ENCODE results near the gene DOCK9. TPM values are rescaled to one million over a fixed set of nuclear protein-coding genes. Genes with fewer than 3 reads are reported as not detected.

DOCK9 gene
- total RNA-seq, 4 donors from 2014 or later, result 31.4 to 46.7 (median 45.6) TPM

DNA sequence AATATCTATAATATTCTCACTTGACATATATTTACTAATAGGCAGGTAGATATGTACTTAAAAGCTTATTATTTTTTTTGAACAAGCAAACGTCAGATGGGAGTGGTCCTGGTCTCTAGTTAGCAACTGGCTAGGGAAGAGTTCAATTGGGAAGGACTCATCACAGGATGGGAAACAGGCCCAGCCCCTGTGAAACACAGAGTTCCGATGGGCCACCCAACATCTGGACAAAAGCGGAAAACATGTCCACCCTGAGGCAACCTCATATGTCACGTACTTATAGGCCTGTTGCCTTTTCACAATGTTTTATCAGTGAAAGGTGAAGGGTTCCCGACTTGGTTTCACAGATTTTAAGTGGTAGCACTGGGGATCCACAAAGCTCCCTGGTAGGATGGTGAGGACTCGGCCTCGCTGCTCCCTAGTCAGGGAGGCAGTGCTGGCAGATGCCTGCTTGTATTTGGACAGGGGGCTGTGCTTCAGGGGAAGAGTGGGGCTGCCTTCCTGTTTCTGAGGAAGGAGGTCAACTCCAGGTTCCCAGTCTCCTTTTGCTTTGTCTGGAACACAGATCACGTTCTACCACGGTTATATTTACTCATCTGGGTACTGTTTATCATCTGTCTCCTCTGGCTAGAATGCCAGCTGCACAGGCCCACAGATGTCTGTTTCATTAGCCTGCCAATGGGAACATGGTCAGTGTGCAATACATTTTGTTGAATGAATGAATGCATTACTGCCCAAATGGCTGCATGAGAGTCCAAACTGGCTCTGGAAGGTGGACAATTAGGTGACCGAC is 176.0 kb downstream of the DOCK9 start:
- Histone ChIP-seq H3K9me3 (no peaks in the 10 kb centered on the region), H3K36me3 (peaks cover 0 to under 1% of the 10 kb centered on the region in 2 donors), H3K27ac (no peak overlapping the region), H3K4me1 (no peaks in the 10 kb centered on the region), H3K4me3 (no peak overlapping the region), H3K27me3 (no peaks in the 10 kb centered on the region)
- ATAC-seq (no peak), DNase-seq (no peak)
- intact Hi-C loops (cut with DNase I; ENCODE audit: low total_unique reads), result no loop called here
- TF ChIP-seq, protein P1, sequence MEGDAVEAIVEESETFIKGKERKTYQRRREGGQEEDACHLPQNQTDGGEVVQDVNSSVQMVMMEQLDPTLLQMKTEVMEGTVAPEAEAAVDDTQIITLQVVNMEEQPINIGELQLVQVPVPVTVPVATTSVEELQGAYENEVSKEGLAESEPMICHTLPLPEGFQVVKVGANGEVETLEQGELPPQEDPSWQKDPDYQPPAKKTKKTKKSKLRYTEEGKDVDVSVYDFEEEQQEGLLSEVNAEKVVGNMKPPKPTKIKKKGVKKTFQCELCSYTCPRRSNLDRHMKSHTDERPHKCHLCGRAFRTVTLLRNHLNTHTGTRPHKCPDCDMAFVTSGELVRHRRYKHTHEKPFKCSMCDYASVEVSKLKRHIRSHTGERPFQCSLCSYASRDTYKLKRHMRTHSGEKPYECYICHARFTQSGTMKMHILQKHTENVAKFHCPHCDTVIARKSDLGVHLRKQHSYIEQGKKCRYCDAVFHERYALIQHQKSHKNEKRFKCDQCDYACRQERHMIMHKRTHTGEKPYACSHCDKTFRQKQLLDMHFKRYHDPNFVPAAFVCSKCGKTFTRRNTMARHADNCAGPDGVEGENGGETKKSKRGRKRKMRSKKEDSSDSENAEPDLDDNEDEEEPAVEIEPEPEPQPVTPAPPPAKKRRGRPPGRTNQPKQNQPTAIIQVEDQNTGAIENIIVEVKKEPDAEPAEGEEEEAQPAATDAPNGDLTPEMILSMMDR (IDR thresholded peaks at IDR 0.05 in 4 of 5, conservative IDR thresholded peaks at IDR 0.05 in 1 of 5), result no peak
- TF ChIP-seq POLR2A (IDR thresholded peaks at IDR 0.05), result no peak
- in situ Hi-C loops (cut with MboI; ENCODE audit: low sequenced_read_pairs in 4 of 4), result no loop called here

DNA sequence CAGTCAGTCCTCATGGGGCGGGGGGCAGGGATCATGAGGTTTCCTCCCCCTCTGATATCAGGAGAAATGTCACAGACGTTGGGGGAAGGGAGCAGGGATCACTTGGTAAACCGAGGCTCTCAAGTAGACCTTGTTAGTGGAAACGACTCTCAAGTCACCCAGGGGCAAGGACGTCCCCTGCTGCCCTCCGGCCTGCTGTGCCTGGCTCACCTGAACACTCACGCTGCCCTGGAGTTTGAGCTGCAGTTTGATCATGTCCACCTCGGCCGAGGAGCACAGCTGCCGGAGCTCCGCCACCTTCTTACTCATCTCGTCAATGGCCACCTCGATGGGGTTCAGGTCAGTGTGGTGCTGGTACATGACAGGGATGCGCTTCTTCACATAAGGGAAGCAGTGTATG is 177.8 kb downstream of the DOCK9 start:
- Histone ChIP-seq H3K27ac (no peak overlapping the region), H3K36me3 (no peaks in the 10 kb centered on the region), H3K4me3 (no peak overlapping the region), H3K4me1 (no peaks in the 10 kb centered on the region), H3K27me3 (no peaks in the 10 kb centered on the region), H3K9me3 (no peaks in the 10 kb centered on the region)
- intact Hi-C loops (cut with DNase I; ENCODE audit: low total_unique reads), result no loop called here
- in situ Hi-C loops (cut with MboI; ENCODE audit: low sequenced_read_pairs in 4 of 4), result no loop called here
- TF ChIP-seq, protein P1 (IDR thresholded peaks at IDR 0.05 in 4 of 5, conservative IDR thresholded peaks at IDR 0.05 in 1 of 5), result no peak
- TF ChIP-seq POLR2A (IDR thresholded peaks at IDR 0.05), result no peak
- ATAC-seq, result no peak
- DNase-seq, result no peak

DNA sequence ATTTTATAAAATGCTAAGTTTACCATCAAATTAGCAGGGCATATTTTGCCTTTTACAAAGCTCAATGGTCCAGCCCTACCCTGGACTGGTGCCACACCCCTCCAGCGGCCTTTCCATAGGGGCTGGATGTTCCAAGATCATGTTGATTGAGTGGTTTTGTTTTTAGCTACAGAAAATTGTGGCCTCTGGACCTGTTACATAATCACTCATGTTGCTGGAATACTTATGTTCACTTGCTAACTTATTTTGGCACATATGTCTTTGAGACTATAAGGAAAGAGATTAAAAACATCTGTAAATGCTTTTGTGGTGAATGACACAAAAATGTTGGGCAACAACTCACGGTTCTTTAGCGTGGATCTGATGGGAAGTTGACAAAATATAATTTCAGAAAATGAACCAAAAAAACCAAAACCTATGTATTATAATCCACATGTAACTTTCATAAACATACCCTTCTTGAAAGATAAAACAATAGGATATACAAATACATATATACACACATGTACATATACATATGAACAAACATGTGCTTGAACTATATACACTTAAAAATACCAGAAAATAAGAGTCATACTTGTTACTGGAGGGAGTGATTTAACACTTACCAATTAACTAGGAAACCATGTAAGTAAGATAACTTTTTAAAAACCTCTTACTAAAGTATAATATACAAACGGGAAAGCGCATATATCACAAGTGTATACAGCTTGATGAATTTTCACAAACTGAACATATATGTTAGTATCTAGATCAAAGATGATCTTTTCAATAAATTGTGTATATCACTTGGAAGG is 178.8 kb downstream of the DOCK9 start:
- H3K36me3 ChIP-seq, result no peaks in the 10 kb centered on the region
- H3K9me3 ChIP-seq, result no peaks in the 10 kb centered on the region
- in situ Hi-C loops (cut with MboI; ENCODE audit: low sequenced_read_pairs in 4 of 4), result no loop called here

DNA sequence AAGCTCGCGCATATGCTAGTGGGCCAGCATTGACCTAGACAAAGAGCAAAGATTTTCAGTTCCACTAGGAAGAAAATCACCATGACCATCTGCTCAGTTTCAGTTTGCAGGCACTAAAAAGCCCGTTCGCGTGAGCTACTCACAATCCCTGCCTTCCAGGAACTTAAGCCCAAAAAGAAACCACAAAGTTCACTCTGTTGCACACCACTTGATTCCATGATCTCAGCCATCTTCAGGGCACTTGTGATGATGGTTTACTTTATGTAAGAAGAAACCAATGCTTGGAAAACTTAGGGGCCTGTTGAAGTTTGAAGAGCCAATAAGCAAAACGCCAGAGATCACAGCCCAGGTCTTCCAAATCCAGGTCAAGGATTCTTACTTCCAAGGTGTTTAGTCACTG is 180.4 kb downstream of the DOCK9 start:
- intact Hi-C loops (cut with DNase I; ENCODE audit: low total_unique reads) (no loop called here), in situ Hi-C loops (cut with MboI; ENCODE audit: low sequenced_read_pairs in 4 of 4) (no loop called here)
- H3K9me3 ChIP-seq, result no peaks in the 10 kb centered on the region
- DNase-seq (no peak), ATAC-seq (no peak)
- no peaks in the 10 kb centered on the region for H3K4me1 ChIP-seq
- no peak overlapping the region for H3K4me3 ChIP-seq
- no peak for TF ChIP-seq POLR2A (IDR thresholded peaks at IDR 0.05)
- TF ChIP-seq, protein P1 (IDR thresholded peaks at IDR 0.05 in 4 of 5, conservative IDR thresholded peaks at IDR 0.05 in 1 of 5), result no peak
- no peaks in the 10 kb centered on the region for H3K36me3 ChIP-seq
- H3K27me3 ChIP-seq, result no peaks in the 10 kb centered on the region
- no peak overlapping the region for H3K27ac ChIP-seq

More for the DNA sequence above, 178.8 kb downstream of the DOCK9 start:
- Histone ChIP-seq H3K4me1 (no peaks in the 10 kb centered on the region), H3K27me3 (no peaks in the 10 kb centered on the region), H3K4me3 (no peak overlapping the region), H3K27ac (no peak overlapping the region)
- ATAC-seq (no peak), DNase-seq (no peak)
- intact Hi-C loops (cut with DNase I; ENCODE audit: low total_unique reads), result no loop called here
- TF ChIP-seq, protein P1 (IDR thresholded peaks at IDR 0.05 in 4 of 5, conservative IDR thresholded peaks at IDR 0.05 in 1 of 5), result no peak
- TF ChIP-seq POLR2A (IDR thresholded peaks at IDR 0.05), result no peak

Measured in gastrocnemius medialis (tissue), 4 donors.